ENCODE results near the gene FCMR. TPM values are rescaled to one million over a fixed set of nuclear protein-coding genes. Genes with fewer than 3 reads are reported as not detected.

FCMR gene
- total RNA-seq, 2 donors from 2014 or later: 1.3 to 5.0 TPM

- H3K9me3 ChIP-seq: no peaks in the 10 kb centered on the region
- no peaks in the 10 kb centered on the region for H3K4me1 ChIP-seq
- H3K4me3 ChIP-seq: no peak overlapping the region
- H3K27ac ChIP-seq: no peak overlapping the region
- no peaks in the 10 kb centered on the region for H3K27me3 ChIP-seq
- H3K36me3 ChIP-seq: no peaks in the 10 kb centered on the region
- no peak for DNase-seq (ENCODE audit: low spot score)
- TF ChIP-seq CTCF (IDR thresholded peaks at IDR 0.05): no peak
Observed at GRCh38 chr1:206965781-206966180, 44.0 kb upstream of the FCMR start.

GRCh38 chr1:206963740-206964139, 42.0 kb upstream of the FCMR start:
- Histone ChIP-seq H3K27ac (no peak overlapping the region), H3K27me3 (no peaks in the 10 kb centered on the region), H3K9me3 (no peaks in the 10 kb centered on the region), H3K4me3 (no peak overlapping the region), H3K36me3 (no peaks in the 10 kb centered on the region), H3K4me1 (no peaks in the 10 kb centered on the region)
- DNase-seq (ENCODE audit: low spot score): no peak
- no peak for TF ChIP-seq CTCF (IDR thresholded peaks at IDR 0.05)

- Histone ChIP-seq H3K4me1 (no peaks in the 10 kb centered on the region), H3K36me3 (no peaks in the 10 kb centered on the region), H3K4me3 (no peak overlapping the region), H3K9me3 (no peaks in the 10 kb centered on the region), H3K27me3 (no peaks in the 10 kb centered on the region), H3K27ac (no peak overlapping the region)
- no peak for DNase-seq (ENCODE audit: low spot score)
- TF ChIP-seq CTCF (IDR thresholded peaks at IDR 0.05): no peak
Observed at GRCh38 chr1:206963119-206963712, 41.5 kb upstream of the FCMR start.

- no peak for TF ChIP-seq CTCF (IDR thresholded peaks at IDR 0.05)
- no peak overlapping the region for H3K4me3 ChIP-seq
- no peaks in the 10 kb centered on the region for H3K9me3 ChIP-seq
- no peaks in the 10 kb centered on the region for H3K36me3 ChIP-seq
- no peaks in the 10 kb centered on the region for H3K4me1 ChIP-seq
- H3K27ac ChIP-seq: no peak overlapping the region
- H3K27me3 ChIP-seq: no peaks in the 10 kb centered on the region
- no peak for DNase-seq (ENCODE audit: low spot score)
Observed at GRCh38 chr1:206962272-206962671, 40.5 kb upstream of the FCMR start.

GRCh38 chr1:206961668-206962067, 39.9 kb upstream of the FCMR start:
- Histone ChIP-seq H3K27me3 (no peaks in the 10 kb centered on the region), H3K36me3 (no peaks in the 10 kb centered on the region), H3K9me3 (no peaks in the 10 kb centered on the region), H3K4me3 (no peak overlapping the region), H3K4me1 (no peaks in the 10 kb centered on the region), H3K27ac (no peak overlapping the region)
- no peak for DNase-seq (ENCODE audit: low spot score)
- no peak for TF ChIP-seq CTCF (IDR thresholded peaks at IDR 0.05)

Data from right atrium auricular region (tissue), 2 donors.